ENCODE measurements around the gene OR2M2. TPM values are rescaled to one million over a fixed set of nuclear protein-coding genes. Genes with fewer than 3 reads are reported as not detected.

OR2M2 gene
- total RNA-seq, 4 donors from 2014 or later, result not detected

GRCh38 chr1:248215880-248216279, 41.3 kb downstream of the OR2M2 start:
- H3K4me3 ChIP-seq, result no peak overlapping the region
- H3K27me3 ChIP-seq, result no peaks in the 10 kb centered on the region
- H3K36me3 ChIP-seq, result no peaks in the 10 kb centered on the region
- TF ChIP-seq POLR2A (IDR thresholded peaks at IDR 0.05), result no peak
- TF ChIP-seq CTCF (IDR thresholded peaks at IDR 0.05), result no peak
- no peaks in the 10 kb centered on the region for H3K9me3 ChIP-seq
- H3K4me1 ChIP-seq, result no peaks in the 10 kb centered on the region
- no peak for DNase-seq
- no peak overlapping the region for H3K27ac ChIP-seq

GRCh38 chr1:248225537-248225936, 50.9 kb downstream of the OR2M2 start:
- Histone ChIP-seq H3K4me3 (no peak overlapping the region), H3K36me3 (no peaks in the 10 kb centered on the region), H3K27me3 (no peaks in the 10 kb centered on the region), H3K27ac (no peak overlapping the region), H3K9me3 (no peaks in the 10 kb centered on the region), H3K4me1 (no peaks in the 10 kb centered on the region)
- TF ChIP-seq POLR2A (IDR thresholded peaks at IDR 0.05) (no peak), CTCF (IDR thresholded peaks at IDR 0.05) (no peak)
- DNase-seq, result no peak

- Histone ChIP-seq H3K27ac (no peak overlapping the region), H3K4me1 (no peaks in the 10 kb centered on the region), H3K36me3 (no peaks in the 10 kb centered on the region), H3K9me3 (peaks cover 0 to 4% (median 0%) of the 10 kb centered on the region in 4 donors), H3K4me3 (no peak overlapping the region), H3K27me3 (no peaks in the 10 kb centered on the region)
- no peak for DNase-seq
- TF ChIP-seq POLR2A (IDR thresholded peaks at IDR 0.05), result no peak
- TF ChIP-seq CTCF (IDR thresholded peaks at IDR 0.05), result no peak
These were observed 54.8 kb downstream of the OR2M2 start for GRCh38 chr1:248229360-248229908.

Other genes starting within 250 kb of the OR2M2 start
- gene OR2AJ1, start 249.9 kb upstream of the OR2M2 start, total RNA-seq, result not detected
- not detected for gene OR2L8, start 226.0 kb upstream of the OR2M2 start, total RNA-seq
- not detected for gene OR2AK2, start 209.6 kb upstream of the OR2M2 start, total RNA-seq
- gene OR2L5, start 161.2 kb upstream of the OR2M2 start, total RNA-seq, result under 1 TPM in 1 of 4 donors, not detected in 3; 0.40 TPM
- under 1 TPM in 1 of 4 donors, not detected in 3; 0.13 TPM for gene OR2L2, start 144.8 kb upstream of the OR2M2 start, total RNA-seq
- gene OR2L3, start 128.0 kb upstream of the OR2M2 start, total RNA-seq, result not detected
- not detected for gene OR2L13, start 79.6 kb upstream of the OR2M2 start, total RNA-seq
- gene OR2M5, start 29.7 kb upstream of the OR2M2 start, total RNA-seq, result not detected
- gene OR2M3, start 22.4 kb downstream of the OR2M2 start, total RNA-seq, result not detected
- gene OR2M4, start 56.6 kb downstream of the OR2M2 start, total RNA-seq, result not detected
- not detected for gene OR2T33, start 103.2 kb downstream of the OR2M2 start, total RNA-seq
- not detected for gene OR2T12, start 128.6 kb downstream of the OR2M2 start, total RNA-seq
- gene OR2M7, start 149.7 kb downstream of the OR2M2 start, total RNA-seq, result not detected
- gene OR14C36, start 174.0 kb downstream of the OR2M2 start, total RNA-seq, result not detected
- not detected for gene OR2T4, start 186.8 kb downstream of the OR2M2 start, total RNA-seq
- gene OR2T6, start 200.9 kb downstream of the OR2M2 start, total RNA-seq, result not detected
- gene OR2T1, start 228.2 kb downstream of the OR2M2 start, total RNA-seq, result not detected

Data from Peyer's patch (tissue), 4 donors.